Mesenchymal stem cell (in vitro differentiated cells and primary cell): ENCODE data around the gene MARK4.
"Not testable (repeated sequence)": the region's sequence is repeated elsewhere in the genome, so short reads cannot be mapped to it uniquely, and the experiment has no call there.

Source experiments
- DNase-seq: peaks from one replicate; pipeline ENCODE4 v3.0.0-alpha.2; 2013
- H2AFZ ChIP-seq: one replicate; pipeline ENCODE4 v1.6.1; 2013; ENCODE audit warnings: low read depth, mild to moderate bottlenecking, control low read depth, inconsistent platforms, low read length, moderate library complexity
- H2AK5ac ChIP-seq: 2 replicates; pipeline ENCODE4 v1.6.1; 2013; ENCODE audit warnings: low read length, moderate library complexity, mild to moderate bottlenecking, inconsistent platforms; ENCODE audit not compliant: severe bottlenecking
- H2BK120ac ChIP-seq: one replicate; pipeline ENCODE4 v1.6.1; 2013; ENCODE audit warnings: low read depth, mild to moderate bottlenecking, inconsistent platforms, low read length, moderate library complexity
- H2BK12ac ChIP-seq, 2 experiments: one replicate each; pipeline ENCODE4 v1.6.1; 2013; ENCODE audit warnings: inconsistent platforms in 2 of 2, low read length in 2 of 2, mild to moderate bottlenecking in 2 of 2, moderate library complexity in 2 of 2, control low read depth in 1 of 2
- H2BK15ac ChIP-seq: one replicate; pipeline ENCODE4 v1.6.1; 2013; ENCODE audit warnings: mild to moderate bottlenecking, low read depth, inconsistent platforms; ENCODE audit not compliant: poor library complexity, severe bottlenecking
- H2BK5ac ChIP-seq: 2 replicates; pipeline ENCODE4 v1.6.1; 2013; ENCODE audit warnings: low read depth, mild to moderate bottlenecking, low read length, control low read depth, inconsistent platforms; ENCODE audit not compliant: poor library complexity, severe bottlenecking
- H3K14ac ChIP-seq, 2 experiments: one replicate each; pipeline ENCODE4 v1.6.1; 2013; ENCODE audit warnings: inconsistent platforms in 2 of 2, low read length in 2 of 2, control low read depth in 1 of 2, mild to moderate bottlenecking in 1 of 2, moderate library complexity in 1 of 2
- H3K18ac ChIP-seq, 2 experiments: one replicate each; pipeline ENCODE4 v1.6.1; 2013; ENCODE audit warnings: inconsistent platforms in 2 of 2, low read length in 2 of 2, control low read depth in 1 of 2, low read depth in 1 of 2, mild to moderate bottlenecking in 1 of 2
- H3K23ac ChIP-seq, 2 experiments: one replicate each; pipeline ENCODE4 v1.6.1; 2013; ENCODE audit warnings: inconsistent platforms in 2 of 2, low read length in 2 of 2, mild to moderate bottlenecking in 2 of 2, moderate library complexity in 2 of 2, control low read depth in 1 of 2
- H3K27ac ChIP-seq: 2 replicates; pipeline ENCODE4 v1.5.1; 2013; ENCODE audit warnings: mild to moderate bottlenecking, moderate library complexity, low read length, control low read depth, inconsistent platforms; ENCODE audit not compliant: poor library complexity, severe bottlenecking
- H3K27me3 ChIP-seq, 2 experiments: 2 replicates each; pipeline versions ENCODE4 v1.6.1 to v1.7.0; 2013; ENCODE audit warnings: low read length in 2 of 2, mild to moderate bottlenecking in 2 of 2, moderate library complexity in 2 of 2, control low read depth in 1 of 2, inconsistent platforms in 1 of 2; ENCODE audit not compliant: control insufficient read depth in 1 of 2, insufficient read depth in 1 of 2
- H3K36me3 ChIP-seq, 2 experiments: 2 replicates each; pipeline versions ENCODE4 v1.6.1 to v1.7.0; 2013; ENCODE audit warnings: low read length in 2 of 2, control low read depth in 1 of 2, inconsistent platforms in 1 of 2, low read depth in 1 of 2, mild to moderate bottlenecking in 1 of 2; ENCODE audit not compliant: insufficient read depth in 2 of 2, control insufficient read depth in 1 of 2
- H3K4ac ChIP-seq, 2 experiments: one replicate each; pipeline ENCODE4 v1.6.1; 2013; ENCODE audit warnings: inconsistent platforms in 2 of 2, low read length in 2 of 2, mild to moderate bottlenecking in 2 of 2, moderate library complexity in 2 of 2, control low read depth in 1 of 2, low read depth in 1 of 2
- H3K4me1 ChIP-seq: 2 replicates; pipeline ENCODE4 v1.6.1; 2013; ENCODE audit warnings: low read depth, low read length, control low read depth; ENCODE audit not compliant: control insufficient read depth, insufficient read depth
- H3K4me2 ChIP-seq: 2 replicates; pipeline ENCODE4 v1.6.1; 2013; ENCODE audit warnings: low read length, mild to moderate bottlenecking, inconsistent platforms; ENCODE audit not compliant: poor library complexity, severe bottlenecking
- H3K4me3 ChIP-seq, 2 experiments: 2 replicates each; pipeline versions ENCODE4 v1.5.1 to v1.7.0; 2013; ENCODE audit warnings: low read length in 2 of 2, mild to moderate bottlenecking in 2 of 2, control low read depth in 1 of 2, low read depth in 1 of 2; ENCODE audit not compliant: insufficient read depth in 1 of 2
- H3K79me1 ChIP-seq: replicated peaks from 2 replicates; pipeline ENCODE4 v1.6.1; 2013; ENCODE audit warnings: mild to moderate bottlenecking, control low read depth, low read length, inconsistent platforms; ENCODE audit not compliant: poor library complexity, severe bottlenecking
- H3K9ac ChIP-seq: 2 replicates; pipeline ENCODE4 v1.7.0; 2013; ENCODE audit warnings: mild to moderate bottlenecking, low read length, moderate library complexity
- H3K9me3 ChIP-seq: 2 replicates; pipeline ENCODE4 v1.7.0; 2013; ENCODE audit warnings: mild to moderate bottlenecking, low read length; ENCODE audit not compliant: control insufficient read depth
- H4K8ac ChIP-seq: one replicate; pipeline ENCODE4 v1.6.1; 2013; ENCODE audit warnings: inconsistent platforms, mild to moderate bottlenecking, low read length, moderate library complexity
- H4K91ac ChIP-seq: one replicate; pipeline ENCODE4 v1.6.1; 2013; ENCODE audit warnings: mild to moderate bottlenecking, low read length, inconsistent platforms
- WGBS: methylation state at CpG from one replicate; pipeline ENCODE4 v1.1.7; 2013; ENCODE audit warnings: mixed read lengths; 5-methylcytosine and 5-hydroxymethylcytosine counted together

Gene MARK4

GRCh38 chr19:45222724-45223123 lies 28.3 kb upstream of the MARK4 start:
- Histone ChIP-seq H3K23ac (no peak overlapping the region), H2BK5ac (no peak overlapping the region), H3K4ac (no peak overlapping the region), H3K27ac (no peak overlapping the region), H3K79me1 (no peaks in the 10 kb centered on the region), H3K18ac (no peak overlapping the region), H3K4me1 (peaks cover 2% of the 10 kb centered on the region), H2AK5ac (no peak overlapping the region), H2BK15ac (no peak overlapping the region), H4K8ac (no peak overlapping the region), H2AFZ (no peak overlapping the region), H3K9me3 (no peaks in the 10 kb centered on the region), H3K9ac (no peak overlapping the region), H3K4me2 (no peak overlapping the region), H2BK12ac (no peak overlapping the region), H3K4me3 (no peak overlapping the region), H3K36me3 (no peaks in the 10 kb centered on the region), H3K27me3 (peaks cover 40 to 67% of the 10 kb centered on the region in 2 experiments), H3K14ac (no peak overlapping the region), H4K91ac (no peak overlapping the region), H2BK120ac (no peak overlapping the region)
- no peak for DNase-seq
- 92% methylated on average over 6 of the region's 6 CpGs for WGBS

GRCh38 chr19:45223879-45224278 lies 27.2 kb upstream of the MARK4 start:
- H3K4me1 ChIP-seq: no peaks in the 10 kb centered on the region
- no peak overlapping the region for H3K18ac ChIP-seq
- 83% methylated on average over 4 of the region's 5 CpGs for WGBS
- H3K4ac ChIP-seq: no peak overlapping the region
- no peak for DNase-seq
- H3K27ac ChIP-seq: no peak overlapping the region
- no peaks in the 10 kb centered on the region for H3K36me3 ChIP-seq
- H2BK120ac ChIP-seq: no peak overlapping the region
- no peaks in the 10 kb centered on the region for H3K79me1 ChIP-seq
- H3K14ac ChIP-seq: no peak overlapping the region
- H3K27me3 ChIP-seq: peaks cover 29 to 56% of the 10 kb centered on the region in 2 experiments
- no peak overlapping the region for H2AK5ac ChIP-seq
- H2AFZ ChIP-seq: no peak overlapping the region
- no peak overlapping the region for H3K23ac ChIP-seq
- H2BK5ac ChIP-seq: no peak overlapping the region
- no peak overlapping the region for H4K91ac ChIP-seq
- H3K9me3 ChIP-seq: no peaks in the 10 kb centered on the region
- no peak overlapping the region for H2BK15ac ChIP-seq
- no peak overlapping the region for H4K8ac ChIP-seq
- no peak overlapping the region for H3K4me3 ChIP-seq
- no peak overlapping the region for H3K9ac ChIP-seq
- no peak overlapping the region for H3K4me2 ChIP-seq
- H2BK12ac ChIP-seq: no peak overlapping the region

GRCh38 chr19:45224645-45225044 lies 26.4 kb upstream of the MARK4 start:
- Histone ChIP-seq H3K4me2 (no peak overlapping the region), H2BK12ac (no peak overlapping the region), H3K23ac (peak overlapping the region in 1 of 2 experiments; percentile 79), H3K4me1 (no peaks in the 10 kb centered on the region), H3K4me3 (no peak overlapping the region), H3K14ac (no peak overlapping the region), H3K4ac (no peak overlapping the region), H3K79me1 (no peaks in the 10 kb centered on the region), H3K9me3 (no peaks in the 10 kb centered on the region), H2AFZ (no peak overlapping the region), H2AK5ac (no peak overlapping the region), H3K27me3 (peaks cover 26 to 49% of the 10 kb centered on the region in 2 experiments), H3K27ac (no peak overlapping the region), H3K18ac (no peak overlapping the region), H4K8ac (no peak overlapping the region), H3K36me3 (no peaks in the 10 kb centered on the region), H2BK15ac (no peak overlapping the region), H2BK120ac (no peak overlapping the region), H3K9ac (no peak overlapping the region), H4K91ac (no peak overlapping the region), H2BK5ac (no peak overlapping the region)
- WGBS: 85% methylated on average over 10 of the region's 11 CpGs
- DNase-seq: no peak

GRCh38 chr19:45229056-45229455 lies 22.0 kb upstream of the MARK4 start:
- not testable (repeated sequence) for H2AFZ ChIP-seq, H3K36me3 ChIP-seq, H3K9me3 ChIP-seq, H3K4me3 ChIP-seq, H3K9ac ChIP-seq, H2AK5ac ChIP-seq, DNase-seq, H4K8ac ChIP-seq, H4K91ac ChIP-seq, H3K79me1 ChIP-seq, H2BK12ac ChIP-seq, H2BK15ac ChIP-seq, H2BK5ac ChIP-seq, H3K4me1 ChIP-seq, H3K14ac ChIP-seq, H3K4me2 ChIP-seq, H3K4ac ChIP-seq, H3K27ac ChIP-seq, H3K23ac ChIP-seq, H3K18ac ChIP-seq, H2BK120ac ChIP-seq
- H3K27me3 ChIP-seq: peaks cover 18 to 24% of the 10 kb centered on the region in 2 experiments
- no CpG with 5 or more reads among the region's 2 CpGs for WGBS
